ENCODE measurements around the gene OGT.

Gene OGT

GRCh38 chrX:71534773-71535544 lies 2.1 kb downstream of the OGT start:
- TF ChIP-seq CTCF (IDR thresholded peaks at IDR 0.05; ENCODE audit: low read depth, low read length) = no peak
- H3K27me3 ChIP-seq = no peaks in the 10 kb centered on the region
- DNase-seq = no peak
- H3K36me3 ChIP-seq = peaks cover 9% of the 10 kb centered on the region
- H3K4me1 ChIP-seq = no peaks in the 10 kb centered on the region; the same call in 1 of the 2 replicates
- H3K9me3 ChIP-seq = no peaks in the 10 kb centered on the region
- peak overlapping the region; percentile 82 for H3K4me3 ChIP-seq (ENCODE audit: low read depth, low read length)

- H3K27me3 ChIP-seq = no peaks in the 10 kb centered on the region
- no peak for TF ChIP-seq CTCF (IDR thresholded peaks at IDR 0.05; ENCODE audit: low read depth, low read length)
- peak overlapping the region; percentile 82 for H3K4me3 ChIP-seq (ENCODE audit: low read depth, low read length)
- H3K4me1 ChIP-seq = no peaks in the 10 kb centered on the region; the same call in 1 of the 2 replicates
- no peak for DNase-seq
- no peaks in the 10 kb centered on the region for H3K9me3 ChIP-seq
- H3K36me3 ChIP-seq = peaks cover 9% of the 10 kb centered on the region
Measured at GRCh38 chrX:71536285-71536684, 3.4 kb downstream of the OGT start.

GRCh38 chrX:71537743-71538142 lies 4.8 kb downstream of the OGT start:
- Histone ChIP-seq H3K9me3 (no peaks in the 10 kb centered on the region), H3K36me3 (peaks cover 9% of the 10 kb centered on the region), H3K27me3 (no peaks in the 10 kb centered on the region), H3K4me1 (peaks cover 7% of the 10 kb centered on the region), H3K4me3 (ENCODE audit: low read depth, low read length) (no peak overlapping the region)
- DNase-seq = no peak
- TF ChIP-seq CTCF (IDR thresholded peaks at IDR 0.05; ENCODE audit: low read depth, low read length) = no peak

GRCh38 chrX:71540801-71541200 lies 7.9 kb downstream of the OGT start:
- no peak overlapping the region for H3K4me3 ChIP-seq (ENCODE audit: low read depth, low read length)
- peaks cover 35% of the 10 kb centered on the region for H3K36me3 ChIP-seq
- no peaks in the 10 kb centered on the region for H3K27me3 ChIP-seq
- H3K4me1 ChIP-seq = peaks cover 10% of the 10 kb centered on the region
- no peaks in the 10 kb centered on the region for H3K9me3 ChIP-seq
- no peak for DNase-seq
- no peak for TF ChIP-seq CTCF (IDR thresholded peaks at IDR 0.05; ENCODE audit: low read depth, low read length)

- peaks cover 39% of the 10 kb centered on the region for H3K36me3 ChIP-seq
- H3K4me1 ChIP-seq = peaks cover 10% of the 10 kb centered on the region
- H3K9me3 ChIP-seq = no peaks in the 10 kb centered on the region
- H3K4me3 ChIP-seq (ENCODE audit: low read depth, low read length) = no peak overlapping the region
- no peaks in the 10 kb centered on the region for H3K27me3 ChIP-seq
- TF ChIP-seq CTCF (IDR thresholded peaks at IDR 0.05; ENCODE audit: low read depth, low read length) = no peak
- no peak for DNase-seq
Measured at GRCh38 chrX:71541210-71542022, 8.5 kb downstream of the OGT start.

GRCh38 chrX:71542411-71542810 lies 9.5 kb downstream of the OGT start:
- H3K9me3 ChIP-seq = no peaks in the 10 kb centered on the region
- TF ChIP-seq CTCF (IDR thresholded peaks at IDR 0.05; ENCODE audit: low read depth, low read length) = no peak
- peaks cover 49% of the 10 kb centered on the region for H3K36me3 ChIP-seq
- no peaks in the 10 kb centered on the region for H3K27me3 ChIP-seq
- H3K4me1 ChIP-seq = peaks cover 10% of the 10 kb centered on the region
- no peak for DNase-seq
- no peak overlapping the region for H3K4me3 ChIP-seq (ENCODE audit: low read depth, low read length)

All from BE2C (cell line).